K562 (cell line): ENCODE data around the gene ACLY. TPM values are rescaled to one million over a fixed set of nuclear protein-coding genes. Genes with fewer than 3 reads are reported as not detected.

Experiments used
- ATAC-seq: fragments of 200-7000 bp; cut with Tn5 transposase; 3 replicates; pipeline ENCODE4 v1.9.1; 2020; ENCODE audit warnings: moderate library complexity
- BruUV-seq: library from RNA; stranded (reverse); fragments of 400-500 nt; replicated peaks from 2 replicates; lab custom pipeline; 2021; lab: Mats Ljungman, UMichigan
- CTCF ChIA-PET: fragments of 300-600 bp; formaldehyde crosslinking; extraction: SDS; loops from one replicate; lab custom pipeline; 2021; ENCODE audit warnings: low intra/inter-chr PET ratio; lab: Yijun Ruan, JAX
- POLR2A ChIA-PET: fragments of 300-600, 350-650 bp; sonication (Branson Sonifier 250); formaldehyde crosslinking; extraction: SDS; loops from one replicate; lab custom pipeline; 2021; ENCODE audit warnings: antibody characterized with exemption, inconsistent platforms; lab: Yijun Ruan, JAX
- DNase-seq, 4 experiments: peaks; one replicate each; pipeline versions ENCODE4 v3.0.0 to v3.0.0-alpha.2; 2011 to 2018; ENCODE audit warnings: low spot score in 3 of 4, mixed read lengths in 3 of 4; ENCODE audit errors: extremely low read depth in 1 of 4
- FAIRE-seq: peaks from 2 replicates; lab custom pipeline; 2011; peaks lifted over from hg19 to GRCh38; lab: Jason Lieb, UNC
- H2AFZ ChIP-seq: 2 replicates; pipeline ENCODE4 v1.6.0; 2011; ENCODE audit warnings: low read depth, low read length, control low read depth, inconsistent platforms
- H3K27ac ChIP-seq: fragments of 200-600 bp; 3 replicates; pipeline ENCODE4 v1.8.0; 2011; ENCODE audit warnings: low read depth, mild to moderate bottlenecking, control low read depth, inconsistent platforms, low read length, moderate library complexity, mixed read lengths; ENCODE audit errors: extremely low read depth
- H3K27me3 ChIP-seq, 2 experiments: fragments of 300-600 bp in 1 of 2; 2 replicates in 1 of 2; 3 replicates in 1 of 2; pipeline versions ENCODE4 v1.6.0 to v1.8.0; 2011; ENCODE audit warnings: inconsistent platforms in 2 of 2, low read length in 2 of 2, mild to moderate bottlenecking in 1 of 2, mixed read lengths in 1 of 2, moderate library complexity in 1 of 2; ENCODE audit not compliant: control insufficient read depth in 2 of 2, insufficient read depth in 2 of 2
- H3K36me3 ChIP-seq: fragments of 300-600 bp; 3 replicates; pipeline ENCODE4 v1.8.0; 2011; ENCODE audit warnings: mild to moderate bottlenecking, low read length, inconsistent platforms; ENCODE audit not compliant: control insufficient read depth, insufficient read depth
- H3K4me1 ChIP-seq, 2 experiments: fragments of 200-600 bp in 1 of 2; replicated peaks in 1 of 2; 2 replicates in 1 of 2; 3 replicates in 1 of 2; pipeline versions ENCODE4 v1.5.1 to v1.8.0; 2011; ENCODE audit warnings: inconsistent platforms in 2 of 2, low read length in 2 of 2, mild to moderate bottlenecking in 1 of 2, mixed read lengths in 1 of 2, moderate library complexity in 1 of 2; ENCODE audit not compliant: control insufficient read depth in 2 of 2, insufficient read depth in 2 of 2
- H3K4me2 ChIP-seq: 2 replicates; pipeline ENCODE4 v1.6.1; 2011; ENCODE audit warnings: low read length, control low read depth, inconsistent platforms, mixed read lengths; ENCODE audit not compliant: insufficient read depth
- H3K4me3 ChIP-seq: fragments of 200-600 bp; sonication (generic), shearing (Covaris generic); 2 replicates; pipeline ENCODE4 v1.5.1; 2016; ENCODE audit warnings: control low read depth, inconsistent platforms
- H3K79me2 ChIP-seq: fragments of 200-600 bp; 3 replicates; pipeline ENCODE4 v1.8.0; 2011; ENCODE audit warnings: low read length, inconsistent platforms; ENCODE audit not compliant: control insufficient read depth, insufficient read depth
- H3K9ac ChIP-seq, 2 experiments: 2 replicates each; pipeline versions ENCODE4 v1.6.0 to v1.6.1; 2011; ENCODE audit warnings: low read depth in 2 of 2, low read length in 2 of 2, control low read depth in 1 of 2, inconsistent platforms in 1 of 2, mild to moderate bottlenecking in 1 of 2, mixed read lengths in 1 of 2; ENCODE audit not compliant: insufficient read depth in 1 of 2
- H3K9me1 ChIP-seq: one replicate; pipeline ENCODE4 v1.6.0; 2011; ENCODE audit warnings: inconsistent platforms, mild to moderate bottlenecking, low read length, moderate library complexity; ENCODE audit not compliant: control insufficient read depth, insufficient read depth
- H3K9me3 ChIP-seq: replicated peaks from 2 replicates; pipeline ENCODE4 v1.5.1; 2011; ENCODE audit warnings: low read depth, low read length, inconsistent platforms; ENCODE audit not compliant: control insufficient read depth, insufficient read depth
- H4K20me1 ChIP-seq: replicated peaks from 2 replicates; pipeline ENCODE4 v1.6.1; 2011; ENCODE audit warnings: low read length, inconsistent platforms, mixed read lengths; ENCODE audit not compliant: control insufficient read depth, insufficient read depth
- BCLAF1 ChIP-seq, 2 experiments: fragments of 450-650 bp in 1 of 2; IDR thresholded peaks; 2 replicates each; pipeline ENCODE4 v1.6.1; 2011 to 2017; ENCODE audit warnings: low read depth in 2 of 2, antibody characterized with exemption in 1 of 2, borderline replicate concordance in 1 of 2, low read length in 1 of 2, mild to moderate bottlenecking in 1 of 2, mixed read lengths in 1 of 2; ENCODE audit not compliant: control insufficient read depth in 1 of 2
- FOXP1 ChIP-seq: sonication (generic); formaldehyde crosslinking; IDR thresholded peaks from 2 replicates; pipeline ENCODE4 v1.8.0; 2022; ENCODE audit warnings: mild to moderate bottlenecking, missing genetic modification reagents
- TAF7 ChIP-seq: fragments of 450-650 bp; IDR thresholded peaks from 2 replicates; pipeline ENCODE4 v1.6.1; 2016; ENCODE audit warnings: missing genetic modification characterization, missing compliant biosample characterization
- TCF7L2 ChIP-seq: fragments of 150-350 bp; IDR thresholded peaks from 2 replicates; pipeline ENCODE4 v1.6.1; 2016; ENCODE audit warnings: low read depth, mild to moderate bottlenecking, low read length, moderate library complexity
- USF2 ChIP-seq: sonication (generic); formaldehyde crosslinking; IDR thresholded peaks from 2 replicates; pipeline ENCODE4 v1.5.0; 2020; ENCODE audit warnings: missing genetic modification reagents
- ZC3H4 ChIP-seq: sonication (generic); formaldehyde crosslinking; IDR thresholded peaks from 2 replicates; pipeline ENCODE4 v1.9.0; 2021; ENCODE audit warnings: missing genetic modification reagents, borderline replicate concordance
- ZNF384 ChIP-seq: IDR thresholded peaks from 2 replicates; pipeline ENCODE4 v1.6.1; 2012; ENCODE audit warnings: low read depth, low read length, improper control_type of control experiment
- ZNF592 ChIP-seq: fragments of 450-650 bp; IDR thresholded peaks from 2 replicates; pipeline ENCODE4 v1.6.1; 2017; ENCODE audit warnings: antibody characterized with exemption, mild to moderate bottlenecking
- WGBS: fragments of 100-300 bp; shearing (Covaris generic); methylation state at CpG from one replicate; pipeline ENCODE4 v1.1.6; 2016; ENCODE audit warnings: low coverage, mixed read lengths; ENCODE audit not compliant: insufficient coverage; ENCODE audit errors: missing lambda C conversion rate; 5-methylcytosine and 5-hydroxymethylcytosine counted together
- in situ Hi-C: fragments of 300-500 bp; cut with MboI; formaldehyde crosslinking; loops from 4 replicates; pipeline ENCODE4 v1.15.0; 2018; ENCODE audit warnings: inconsistent platforms, mixed read lengths
- intact Hi-C: fragments of 100-400 bp; cut with micrococcal nuclease; formaldehyde crosslinking; loops from 2 replicates; pipeline ENCODE4 v1.14.2; 2022
- polyA plus RNA-seq, 8 experiments: library from polyadenylated mRNA; depleted of rRNA in 4 of 8; stranded (reverse) in 5 of 8; unstranded in 3 of 8; fragments of >200 nt; fragmentation: Nextera tagmentation in 2 of 8; fragmentation: Illumina TruSeq in 1 of 8; extraction: Ambion mirVana in 2 of 8; extraction: Trizol in 1 of 8; gene quantifications; 2 replicates each; pipeline versions ENCODE4 v1.2.1 to v1.2.3, GENCODE V29; 2011 to 2014; ENCODE audit warnings: inconsistent platforms in 1 of 8, missing spikeins in 1 of 8
- total RNA-seq, 7 experiments: library from RNA; depleted of rRNA in 6 of 7; stranded (reverse); fragments of >200 nt in 6 of 7; fragmentation: Illumina TruSeq in 2 of 7; extraction: Trizol in 2 of 7; gene quantifications; 2 replicates each; pipeline versions ENCODE4 v1.2.1 to v1.2.3, GENCODE V29; 2011 to 2021; ENCODE audit warnings: low replicate concordance in 1 of 7

Gene ACLY
- total and polyA plus RNA-seq, 9 of the 15 experiments (the other 6 are each of a cell fraction or from before 2014, with no cell fraction given): 42.9 to 280 (median 125) TPM

DNA sequence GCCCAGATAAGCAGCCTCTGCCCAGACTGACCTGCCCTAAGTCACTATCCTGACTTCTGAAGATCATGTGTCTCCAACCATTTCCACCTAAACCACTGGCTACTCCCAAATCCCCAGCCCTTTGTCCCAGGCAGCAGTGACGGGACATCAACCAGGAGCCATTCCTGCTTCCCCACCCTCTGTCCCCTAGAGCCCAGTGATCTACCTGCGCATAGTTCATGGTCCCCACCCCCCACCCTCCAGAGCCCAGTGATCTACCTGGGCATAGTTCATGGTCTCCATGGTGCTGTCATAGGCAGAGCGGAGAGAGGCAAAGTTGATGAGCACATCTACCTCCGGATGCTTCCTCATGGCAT, 26.8 kb downstream of the ACLY start (continued):
- TF ChIP-seq BCLAF1 (IDR thresholded peaks at IDR 0.05; ENCODE audit: borderline replicate concordance in 1 of 2, control insufficient read depth in 1 of 2, low read depth in 2 of 2, low read length in 1 of 2) (no peak), FOXP1 (CRISPR knock-in tag) (no peak)

DNA sequence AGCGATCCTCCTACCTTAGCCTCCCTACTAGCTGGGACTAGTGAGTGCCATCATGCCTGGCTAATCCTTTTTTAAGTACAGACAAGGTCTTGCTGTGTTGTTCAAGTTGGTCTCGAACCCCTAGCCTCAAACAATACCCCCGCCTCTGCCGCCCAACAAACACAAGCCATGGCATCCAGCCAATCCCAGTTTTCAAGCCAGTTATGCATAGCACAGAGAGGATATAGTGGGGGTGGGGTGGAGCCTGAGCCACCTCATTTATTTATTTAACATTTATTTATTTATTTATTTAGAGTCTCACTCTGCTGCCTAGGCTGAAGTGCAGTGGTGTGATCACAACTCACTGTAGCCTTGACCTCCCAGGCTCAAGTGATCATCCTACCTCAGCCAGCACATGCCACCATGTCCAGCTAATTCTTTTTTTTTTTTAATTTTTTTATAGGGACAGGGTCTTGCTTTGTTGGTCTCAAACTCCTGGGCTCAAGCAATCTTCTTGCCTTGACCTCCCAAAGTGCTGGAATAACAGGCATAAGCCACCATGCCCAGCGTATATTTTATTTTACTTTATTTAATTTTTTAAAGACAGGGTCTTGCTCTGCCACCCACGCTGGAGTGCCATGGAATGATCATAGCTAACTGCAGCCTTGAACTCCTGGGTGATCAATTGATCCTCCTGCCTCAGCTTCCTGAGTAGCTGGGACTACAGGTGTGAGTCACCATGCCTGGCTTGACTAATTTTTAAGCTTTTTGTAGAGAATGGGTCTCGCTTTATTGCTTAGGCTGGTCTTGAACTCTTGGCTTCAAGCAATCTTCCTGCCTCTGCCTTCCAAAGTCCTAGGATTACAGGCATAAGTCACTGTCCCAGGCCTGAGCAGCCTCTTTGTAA, 27.4 kb downstream of the ACLY start:
- Histone ChIP-seq H3K4me2 (no peak overlapping the region), H3K79me2 (no peaks in the 10 kb centered on the region), H3K4me1 (no peaks in the 10 kb centered on the region), H3K9me3 (no peaks in the 10 kb centered on the region), H2AFZ (no peak overlapping the region), H3K36me3 (peaks cover 91% of the 10 kb centered on the region; the same call in 2 of the 3 replicates), H3K27ac (no peak overlapping the region), H3K9me1 (no peaks in the 10 kb centered on the region), H3K27me3 (no peaks in the 10 kb centered on the region), H3K4me3 (no peak overlapping the region), H3K9ac (no peak overlapping the region), H4K20me1 (no peaks in the 10 kb centered on the region)
- intact Hi-C loops (no loop called here), in situ Hi-C loops (no loop called here)
- ChIA-PET CTCF (no interaction called here), POLR2A (interaction anchor here (1.1 kb wide), 1 partner anchor 21 kb away, joined by 6 read pairs; no protein-coding TSS in a partner anchor)
- ATAC-seq: no peak
- no peak for DNase-seq
- BruUV-seq: no TSS peak
- FAIRE-seq: no peak
- WGBS: over 99% methylated on average over 7 of the region's 7 CpGs
- TF ChIP-seq TAF7 (tag): no peak
- TF ChIP-seq ZNF384: no peak
- TF ChIP-seq USF2 (CRISPR knock-in tag): no peak
- no peak for TF ChIP-seq TCF7L2
- no peak for TF ChIP-seq ZNF592
- no peak for TF ChIP-seq ZC3H4
